Cortex of kidney (tissue), 1 donor: ENCODE measurements around the gene CACNA1B.
"Not testable (repeated sequence)": the region's sequence is repeated elsewhere in the genome, so short reads cannot be mapped to it uniquely, and the experiment has no call there.

Experiments
- DNase-seq: peaks from one replicate; lab custom pipeline; 2025; lab: John Stamatoyannopoulos, UW

Gene CACNA1B

GRCh38 chr9:138143491-138143890 is 265.9 kb downstream of the CACNA1B start:
- not testable (repeated sequence) for DNase-seq

DNA sequence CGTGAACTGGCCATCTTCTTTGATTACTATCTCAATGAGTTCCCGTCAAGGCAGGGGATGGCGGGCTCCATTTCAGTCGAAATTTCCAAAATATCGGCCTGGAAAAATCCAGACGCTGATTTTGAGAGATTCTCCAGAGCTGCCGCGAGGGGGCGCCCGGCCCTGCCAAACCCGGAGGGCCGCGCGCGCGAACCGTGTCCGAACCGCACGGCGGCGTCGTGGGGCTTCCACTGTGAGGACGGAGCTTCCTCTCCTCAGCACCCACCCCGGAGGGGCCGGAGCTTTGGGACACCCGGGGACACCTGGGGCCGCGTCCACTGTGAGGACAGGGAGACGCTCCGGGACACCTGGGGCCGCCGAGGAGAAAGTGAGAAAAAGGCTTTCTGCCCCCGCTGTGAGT is 270.0 kb downstream of the CACNA1B start:
- not testable (repeated sequence) for DNase-seq

DNA sequence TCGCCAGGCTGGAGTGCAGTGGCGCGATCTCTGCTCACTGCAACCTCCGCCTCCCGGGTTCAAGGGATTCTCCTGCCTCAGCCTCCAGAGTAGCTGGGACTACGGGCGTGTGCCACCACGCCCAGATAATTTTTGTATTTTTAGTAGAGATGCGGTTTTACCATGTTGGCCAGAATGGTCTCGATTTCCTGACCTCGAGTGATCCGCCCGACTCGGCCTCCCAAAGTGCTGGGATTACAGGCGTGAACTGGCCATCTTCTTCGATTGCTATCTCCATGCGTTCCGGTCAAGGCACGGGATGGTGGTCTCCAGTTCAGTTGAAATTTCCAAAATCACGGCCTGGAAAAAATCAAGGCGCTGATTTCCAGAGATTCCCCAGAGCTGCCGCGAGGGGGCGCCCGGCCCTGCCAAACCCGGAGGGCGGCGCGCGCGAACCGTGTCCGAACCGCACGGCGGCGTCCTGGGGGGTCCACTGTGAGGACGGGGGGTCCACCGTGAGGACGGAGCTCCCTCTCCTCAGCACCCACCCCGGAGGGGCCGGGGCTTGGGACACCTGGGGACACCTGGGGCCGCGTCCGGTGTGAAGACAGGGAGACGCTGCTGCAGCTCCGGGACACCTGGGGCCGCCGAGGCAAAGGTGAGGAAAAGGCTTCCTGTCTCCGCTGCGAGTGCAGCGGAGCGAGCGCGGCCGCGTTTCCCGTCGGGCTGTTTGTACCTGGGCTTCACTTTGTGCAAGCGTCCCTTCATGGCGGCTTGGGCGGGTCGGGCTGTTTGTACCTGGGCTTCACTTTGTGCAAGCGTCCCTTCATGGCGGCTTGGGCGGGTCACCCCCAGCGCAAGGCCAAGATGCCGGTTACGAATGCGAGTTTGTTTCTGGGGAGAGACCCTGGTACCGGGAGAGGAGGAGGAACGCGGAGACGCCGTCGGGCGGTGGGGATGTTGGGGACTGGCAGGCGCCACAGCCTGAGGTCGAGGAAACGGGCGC is 272.4 kb downstream of the CACNA1B start:
- DNase-seq, result not testable (repeated sequence)

DNA sequence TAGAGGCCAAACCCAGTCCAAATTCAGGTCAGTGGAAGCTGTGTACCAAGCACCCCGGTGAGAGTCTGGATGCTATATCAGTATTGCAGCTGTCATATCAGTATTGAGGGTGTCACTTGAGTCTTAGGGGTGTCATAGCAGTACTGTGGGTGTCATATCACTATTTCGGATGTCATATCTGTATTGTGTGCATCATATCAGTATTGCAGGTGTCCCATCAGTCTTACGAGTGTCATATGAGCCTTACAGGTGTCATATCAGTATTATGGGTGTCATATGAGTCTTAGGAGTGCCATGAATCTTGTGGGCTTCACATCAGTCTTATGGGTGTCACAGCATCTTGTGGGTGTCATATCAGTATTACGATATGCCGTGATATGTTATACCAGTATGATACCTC is 278.2 kb downstream of the CACNA1B start:
- DNase-seq, result not testable (repeated sequence)

DNA sequence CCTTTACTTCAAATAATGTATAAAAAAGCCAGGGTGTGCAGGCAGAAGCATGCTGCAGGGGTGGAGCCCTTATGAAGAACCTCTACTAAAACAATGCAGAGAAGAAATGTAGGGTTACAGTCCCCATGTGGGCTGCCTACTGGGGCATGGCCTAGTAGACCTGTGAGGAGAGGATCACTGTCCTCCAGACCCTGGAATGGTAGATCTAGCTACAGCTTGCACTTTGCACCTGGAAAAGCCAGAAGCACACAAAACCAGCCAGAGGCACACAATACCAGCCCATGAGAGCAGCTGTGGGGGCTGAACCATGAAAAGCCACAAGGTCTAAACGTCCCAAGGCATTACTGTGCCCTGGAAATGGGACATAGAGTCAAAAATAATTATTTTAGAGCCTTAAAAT is 289.2 kb downstream of the CACNA1B start:
- DNase-seq, result not testable (repeated sequence)
